HG02973 (cell line): Measurements from ENCODE around the gene GAB1.
A peak's percentile ranks its signal among the peaks of the same experiment; 100 is the strongest.

ENCODE experiments used
- ATAC-seq: cut with Tn5 transposase; IDR thresholded peaks from one replicate; pipeline ENCODE4 v1.9.1; 2021; ENCODE audit warnings: moderate library complexity; ENCODE audit not compliant: unreplicated experiment

The GAB1 gene

DNA sequence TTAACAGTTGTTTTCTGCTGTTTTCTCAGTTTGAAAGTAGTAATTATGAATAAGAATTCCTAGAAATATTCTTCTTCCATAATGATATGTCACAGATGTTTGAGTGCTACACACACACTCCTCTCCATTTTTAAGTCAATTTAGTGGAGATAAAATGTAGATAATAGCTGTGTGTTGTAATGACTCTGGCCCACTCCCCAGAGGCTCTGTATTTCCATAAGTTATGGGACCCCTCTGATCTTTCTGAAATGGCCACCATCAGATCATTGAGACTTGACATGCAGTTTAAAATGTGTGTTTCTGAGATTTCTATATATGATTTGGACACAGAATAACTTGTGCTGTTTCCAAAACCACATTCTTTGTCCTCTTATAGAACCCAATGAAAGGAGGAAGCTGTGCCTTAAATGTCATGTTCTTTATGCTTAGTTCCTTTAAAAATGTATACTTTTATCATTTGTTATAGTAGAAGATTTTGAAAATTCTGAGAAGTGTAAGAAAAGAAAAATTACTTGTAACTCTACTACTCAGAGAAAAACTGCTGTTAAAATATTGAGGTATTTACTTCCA lies 46.4 kb downstream of the GAB1 start:
- no peak for ATAC-seq

DNA sequence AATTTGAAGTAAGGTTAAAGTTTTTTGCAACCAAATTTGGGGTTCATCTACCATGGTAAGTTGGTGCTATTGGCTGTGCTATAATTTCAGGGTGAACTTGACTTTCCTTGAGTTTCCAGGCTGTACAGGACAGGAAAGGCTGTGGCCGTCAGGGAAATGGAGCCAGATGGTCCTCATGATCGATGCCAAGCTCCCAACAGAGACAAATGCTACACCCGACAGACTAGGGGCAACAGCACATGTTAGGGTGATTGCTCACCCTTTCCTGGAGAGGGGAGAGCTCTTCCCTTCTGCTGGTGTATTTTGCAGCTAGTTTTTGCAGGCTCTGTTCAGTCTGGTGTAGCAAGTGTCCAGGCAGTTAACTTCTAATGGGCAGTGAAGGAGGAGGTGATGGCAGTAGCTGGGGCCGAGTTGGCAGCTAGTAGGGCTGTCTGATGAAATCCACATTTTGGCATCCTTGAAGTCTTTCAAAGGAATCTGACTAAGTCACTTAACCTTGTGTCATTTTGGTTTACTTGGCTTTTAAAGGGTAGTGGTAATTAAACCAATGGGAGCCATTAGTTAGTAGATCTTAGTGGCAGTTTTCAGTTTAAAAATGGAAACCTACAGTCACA lies 47.8 kb downstream of the GAB1 start:
- ATAC-seq: no peak

DNA sequence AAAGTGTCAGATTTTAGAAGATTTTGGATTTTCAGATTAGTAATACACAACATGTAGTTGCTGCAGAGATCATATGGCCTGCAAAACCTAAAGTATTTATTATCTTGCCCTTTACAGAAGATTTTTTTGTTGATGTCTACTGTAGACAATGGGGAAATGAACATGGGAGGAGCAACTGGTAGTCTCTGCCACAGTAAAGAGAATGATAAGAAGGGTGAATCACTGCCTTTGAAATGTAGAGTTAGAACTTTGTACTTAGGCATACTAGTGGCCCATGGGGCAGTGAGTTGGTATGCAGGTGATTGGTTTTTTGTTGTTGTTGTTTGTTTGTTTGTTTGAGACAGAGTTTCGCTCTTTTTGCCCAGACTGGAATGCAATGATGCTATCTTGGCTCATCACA lies 50.1 kb downstream of the GAB1 start:
- ATAC-seq: no peak

DNA sequence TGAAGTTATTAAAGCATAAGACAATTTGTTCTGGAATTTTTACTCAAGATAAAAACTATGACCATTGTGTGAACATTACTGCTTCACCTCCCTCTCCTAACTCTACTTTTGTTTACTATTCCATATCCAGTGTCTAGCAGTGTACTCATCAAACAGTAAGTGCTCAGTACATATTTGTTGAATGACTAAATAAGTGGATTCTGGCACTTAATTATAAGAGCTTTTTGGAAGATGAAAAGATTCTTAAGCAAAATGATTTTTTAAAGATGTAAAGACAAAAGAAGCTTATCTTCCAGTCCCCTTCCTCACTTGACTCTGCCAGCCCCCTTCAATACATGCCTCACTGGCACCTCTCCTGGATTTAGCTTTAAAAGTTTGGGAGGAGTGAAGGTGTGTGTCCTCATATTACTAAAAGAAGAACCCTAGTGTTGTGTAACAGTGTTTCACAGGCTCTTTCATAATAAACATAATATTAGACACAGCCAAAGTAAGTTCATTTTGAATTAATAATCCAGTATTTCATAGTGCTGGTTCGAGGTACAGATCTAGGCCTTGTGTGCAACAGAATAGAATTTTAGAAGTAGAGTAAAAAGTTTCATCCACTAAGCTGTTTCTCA lies 53.0 kb downstream of the GAB1 start:
- no peak for ATAC-seq

DNA sequence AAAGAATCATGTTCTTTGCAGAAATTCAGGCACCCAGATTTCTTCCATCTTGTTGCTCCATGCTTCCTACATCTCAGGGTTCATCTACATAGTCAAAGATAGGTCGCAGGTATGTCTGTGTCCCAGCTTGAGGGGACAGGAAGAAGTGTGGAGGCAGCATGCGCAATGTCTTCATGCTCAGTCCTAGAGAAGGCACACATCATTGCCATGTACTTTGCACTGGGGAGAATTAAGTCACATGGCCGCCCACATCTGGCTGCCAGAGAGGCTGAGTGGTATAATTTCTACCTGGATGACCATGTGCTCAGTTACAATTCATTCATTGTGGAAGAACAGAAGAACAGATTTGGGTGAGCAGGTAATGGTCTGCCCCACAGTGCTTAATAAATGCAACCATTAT lies 54.1 kb downstream of the GAB1 start:
- ATAC-seq: no peak

DNA sequence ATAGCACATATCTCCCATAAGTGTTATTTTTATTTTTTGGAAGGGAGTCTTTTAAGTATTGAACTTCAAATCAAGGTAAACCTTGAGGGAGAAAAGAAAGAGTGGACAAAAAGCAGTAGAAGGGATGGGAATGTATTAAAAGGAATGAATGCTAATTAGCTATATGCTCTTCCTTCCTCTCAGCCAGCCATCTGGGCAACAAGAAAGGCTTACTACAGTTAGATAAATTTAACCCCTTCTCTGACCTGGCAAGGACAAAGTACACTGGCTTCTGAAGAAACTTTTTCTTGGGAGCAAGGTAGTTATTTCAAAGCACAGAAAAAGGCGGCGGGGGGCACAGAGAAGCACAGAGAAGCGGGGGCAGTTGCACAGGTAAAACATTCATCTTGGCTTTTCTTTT lies 54.6 kb downstream of the GAB1 start:
- ATAC-seq: no peak

DNA sequence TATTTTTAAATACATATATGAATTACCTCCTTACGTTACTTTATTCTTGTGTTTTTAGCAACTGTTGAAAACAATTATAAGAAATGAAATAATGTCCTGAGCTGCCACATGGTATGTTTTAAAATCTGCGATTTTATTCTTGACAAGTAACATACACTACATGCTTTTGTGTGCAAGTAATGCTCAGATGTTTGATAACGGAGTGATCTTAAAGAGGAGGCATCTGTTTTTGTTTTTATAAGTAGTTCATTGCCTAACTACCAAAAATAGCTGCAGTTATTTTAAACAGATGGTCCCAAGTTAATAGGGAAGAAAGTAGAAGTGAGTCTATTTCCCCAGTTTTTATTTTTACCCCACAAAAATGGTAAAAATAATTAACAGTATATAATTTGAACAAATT lies 55.2 kb downstream of the GAB1 start:
- ATAC-seq: no peak

DNA sequence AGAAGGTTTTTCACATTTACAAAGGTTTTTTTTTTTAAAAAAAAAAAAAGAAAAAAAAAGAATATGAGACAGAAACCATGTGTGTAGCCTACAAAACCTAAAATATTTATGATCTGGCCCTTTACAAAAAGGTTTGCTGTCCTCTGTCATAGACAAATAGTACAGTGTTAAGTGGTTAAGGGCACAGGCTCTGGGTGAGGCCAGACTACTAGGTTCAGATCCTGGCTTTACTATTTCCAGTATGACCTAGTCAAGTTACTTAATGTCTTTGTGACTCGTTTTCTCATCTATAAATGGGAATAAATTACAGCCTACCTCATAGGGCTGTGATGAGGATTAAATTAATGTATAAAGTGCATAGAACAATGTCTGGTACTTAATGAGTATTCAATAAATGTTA lies 56.5 kb downstream of the GAB1 start:
- no peak for ATAC-seq

DNA sequence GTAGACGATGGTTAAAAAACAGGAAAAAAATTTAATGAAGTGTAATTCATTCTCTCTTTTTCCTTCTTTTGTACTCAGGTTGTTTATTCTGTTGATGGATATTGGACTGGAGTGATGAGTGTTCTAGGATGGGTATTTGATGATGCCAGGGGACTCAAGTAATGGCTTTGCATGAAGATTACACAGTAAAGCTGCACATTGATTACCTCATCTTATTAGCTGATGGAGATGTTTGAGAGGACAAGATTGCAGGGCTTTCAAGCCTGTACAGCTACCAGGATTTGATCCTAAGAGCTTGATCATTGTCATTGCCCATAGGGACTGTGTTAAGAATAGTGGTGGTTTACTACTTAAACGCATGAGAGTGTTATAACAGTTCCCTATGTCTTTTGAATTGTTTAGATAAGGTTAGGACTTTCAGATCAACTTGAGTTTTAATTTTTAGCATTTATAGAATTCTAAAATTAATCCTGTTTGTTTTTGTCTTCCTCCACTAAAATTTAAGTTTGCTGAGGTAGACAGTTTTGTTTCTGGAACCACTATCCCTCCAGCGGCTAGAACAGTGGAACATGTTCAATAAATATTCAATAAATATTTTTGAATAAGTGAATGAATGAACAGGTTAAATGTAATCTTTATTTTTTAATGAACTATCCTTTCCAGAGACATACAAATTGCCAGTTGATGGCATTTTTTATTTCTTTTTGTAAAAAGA lies 58.2 kb downstream of the GAB1 start:
- ATAC-seq: no peak

DNA sequence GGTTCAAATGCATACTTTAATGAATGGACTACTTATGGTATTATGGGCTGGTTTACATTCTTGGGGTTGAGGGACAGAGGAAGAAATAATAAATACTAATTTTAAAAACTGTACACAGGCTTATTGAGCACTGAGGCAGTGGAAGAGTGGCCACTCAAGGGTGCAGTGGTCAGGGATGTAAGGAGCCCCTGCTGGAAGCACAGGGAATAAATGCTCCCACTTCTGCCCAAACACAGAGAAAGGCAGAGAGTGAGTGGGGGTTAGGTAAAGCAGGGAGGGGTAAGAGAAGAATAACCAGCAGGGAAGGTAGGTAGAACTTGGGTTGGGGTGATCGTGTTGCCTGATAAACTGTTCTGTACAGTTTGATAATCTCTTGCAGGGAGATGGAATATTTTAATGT lies 60.0 kb downstream of the GAB1 start:
- ATAC-seq: no peak

DNA sequence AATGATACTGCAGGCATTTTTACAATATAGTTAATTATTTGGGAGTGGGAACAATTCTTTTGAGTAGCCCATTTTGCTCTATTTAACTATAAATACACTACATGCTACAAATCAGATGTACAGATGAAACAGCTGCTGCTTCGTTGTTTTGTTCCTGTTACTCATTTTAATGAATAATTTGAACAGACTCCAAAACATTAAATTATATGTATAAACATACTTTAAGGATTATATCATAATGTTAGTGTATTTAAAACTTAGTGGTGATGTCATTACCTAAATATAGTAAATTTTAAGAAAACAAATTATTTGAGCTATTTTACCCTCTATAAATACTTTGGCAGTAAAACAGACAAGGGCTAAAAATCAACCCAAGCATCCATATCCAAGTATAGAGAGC lies 60.7 kb downstream of the GAB1 start:
- ATAC-seq: no peak

DNA sequence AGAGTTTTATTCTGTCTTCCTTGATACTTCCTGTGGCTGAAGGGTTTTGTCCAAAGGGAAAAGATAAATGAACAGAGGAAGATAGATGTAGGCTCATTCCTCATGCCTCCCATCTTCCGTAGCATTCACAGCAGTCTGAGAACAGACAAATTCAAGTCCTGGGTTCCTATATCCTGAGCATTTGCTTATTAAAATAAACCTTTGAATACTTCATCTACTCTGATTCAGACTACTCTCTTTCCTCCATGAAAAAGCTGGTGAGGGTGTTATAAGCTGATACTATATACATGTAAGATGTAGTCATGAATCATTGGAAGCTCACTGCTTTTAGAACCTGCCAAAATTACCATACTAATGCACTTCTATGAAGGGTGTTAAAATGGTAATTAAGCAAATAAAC lies 61.2 kb downstream of the GAB1 start:
- ATAC-seq: no peak

DNA sequence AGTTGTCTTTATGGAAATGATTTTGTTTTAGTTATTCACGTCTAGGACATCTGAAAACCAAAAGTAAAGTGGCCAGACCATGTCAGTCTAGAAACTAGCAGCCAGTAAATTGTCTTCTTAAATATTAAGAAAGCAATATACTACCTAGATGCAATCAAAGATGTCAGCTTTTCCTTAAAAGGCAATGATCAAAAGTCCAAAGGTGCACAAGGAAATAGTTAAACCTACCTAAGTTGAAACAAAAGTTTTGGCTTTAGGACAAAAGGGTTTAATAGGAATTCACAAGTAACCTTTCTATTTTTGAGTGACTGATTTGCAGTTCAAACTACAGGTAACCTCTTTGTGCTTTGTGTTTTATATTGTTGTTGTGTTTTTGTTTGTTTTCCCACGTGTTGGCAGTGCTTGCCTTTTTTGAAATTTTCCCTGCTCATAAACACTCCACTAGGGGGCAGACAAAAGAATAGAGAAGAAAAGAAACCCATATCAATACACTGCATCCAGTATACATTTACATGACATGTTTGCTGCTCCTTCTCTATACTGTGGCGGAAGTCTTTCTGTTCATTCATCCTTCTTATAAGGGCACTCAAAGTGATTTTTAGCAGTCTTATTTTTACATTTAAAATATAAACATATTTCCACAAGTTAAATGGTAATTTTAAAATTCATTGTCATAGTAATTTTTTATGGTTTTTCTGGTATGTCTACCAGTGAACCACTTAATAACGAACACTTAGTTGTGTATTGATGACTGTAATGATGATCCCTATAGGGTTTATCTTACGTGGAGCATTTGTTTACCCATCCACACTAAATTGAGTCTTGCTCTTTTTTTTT lies 62.7 kb downstream of the GAB1 start:
- ATAC-seq: peak; percentile 57

DNA sequence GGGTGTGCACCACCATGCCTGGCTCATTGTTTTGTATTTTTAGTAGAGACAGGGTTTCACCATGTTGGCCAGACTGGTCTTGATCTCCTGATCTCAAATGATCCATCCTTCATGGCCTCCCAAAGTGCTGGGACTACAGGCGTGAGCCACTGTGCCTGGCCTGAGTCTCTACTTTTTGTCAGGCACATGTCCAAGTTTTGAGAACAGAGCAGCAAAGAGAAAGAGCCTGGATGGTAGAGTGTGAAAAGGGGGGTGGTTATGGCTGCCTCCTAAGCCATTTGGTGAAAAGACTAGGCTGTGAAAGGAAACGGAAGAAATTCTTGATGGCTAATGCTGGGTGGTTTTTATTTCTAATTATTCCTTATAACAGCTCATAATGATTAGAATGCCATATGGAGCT lies 63.4 kb downstream of the GAB1 start:
- ATAC-seq: no peak

DNA sequence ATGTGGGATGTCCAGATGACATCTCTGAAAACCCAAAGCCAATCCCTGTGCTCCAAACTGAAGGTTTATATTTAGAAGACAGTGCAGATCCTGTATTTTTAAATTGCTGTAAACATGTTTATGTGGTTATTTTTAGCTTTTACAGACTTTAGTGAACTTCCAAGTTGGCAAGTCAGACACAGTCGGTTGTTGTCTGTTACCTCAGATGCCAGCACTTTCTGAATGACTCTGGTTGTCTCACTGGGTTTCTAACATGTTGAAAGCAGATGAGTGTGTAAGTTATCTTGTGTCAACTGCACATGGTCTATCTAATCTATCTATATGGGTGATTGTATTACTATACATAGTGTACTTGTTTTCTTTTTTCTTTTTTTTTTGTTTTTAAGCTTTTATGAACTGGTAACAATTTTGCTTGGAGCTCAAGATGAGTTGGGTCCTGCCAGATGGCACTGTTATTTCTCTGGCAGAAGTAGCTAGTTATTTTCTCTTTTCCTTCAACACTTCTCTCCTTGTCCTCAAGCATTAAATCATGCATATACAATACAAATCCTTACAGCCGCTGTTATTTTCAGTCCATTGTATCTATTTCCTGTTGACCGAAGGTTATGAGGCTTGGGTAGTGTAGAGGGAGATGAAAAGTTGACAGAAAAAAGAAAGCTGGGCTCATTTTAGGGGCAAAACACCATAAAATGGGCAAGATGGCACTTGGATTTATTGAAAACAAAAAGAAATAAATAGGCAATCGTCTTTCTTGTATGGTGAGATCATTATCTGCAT lies 66.3 kb downstream of the GAB1 start:
- ATAC-seq: no peak

DNA sequence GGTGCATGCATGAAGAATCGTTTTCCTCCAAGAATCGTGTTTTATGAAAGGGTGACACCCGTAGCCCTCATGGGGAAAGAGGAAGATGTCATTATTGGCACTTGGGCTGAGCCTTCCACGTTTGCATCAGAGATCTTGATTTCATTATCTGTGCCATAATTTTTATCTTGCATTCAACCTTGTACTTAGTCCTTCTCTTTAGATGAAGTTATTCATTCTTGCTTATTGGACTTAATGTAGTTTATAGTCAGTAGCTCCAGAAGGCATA lies 66.8 kb downstream of the GAB1 start:
- no peak for ATAC-seq

DNA sequence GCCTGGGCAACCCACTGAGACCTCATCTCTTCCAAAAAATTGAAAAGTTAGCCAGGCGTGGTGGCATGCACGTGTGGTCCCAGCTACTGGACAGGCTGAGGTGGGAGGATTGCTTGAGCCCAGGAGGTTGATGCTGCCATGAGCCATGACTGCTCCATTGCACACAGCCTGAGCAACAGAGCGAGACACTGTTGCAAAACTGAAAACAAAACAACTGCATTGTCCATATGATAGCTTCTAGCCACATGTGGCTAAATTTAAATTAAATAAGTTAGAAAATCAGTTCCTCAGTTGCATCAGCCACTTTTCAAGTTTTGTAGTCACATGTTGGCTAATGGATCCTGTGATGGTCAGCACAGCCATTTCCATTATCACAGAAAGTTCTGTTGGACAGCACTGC lies 67.9 kb downstream of the GAB1 start:
- ATAC-seq: peak; percentile 92

DNA sequence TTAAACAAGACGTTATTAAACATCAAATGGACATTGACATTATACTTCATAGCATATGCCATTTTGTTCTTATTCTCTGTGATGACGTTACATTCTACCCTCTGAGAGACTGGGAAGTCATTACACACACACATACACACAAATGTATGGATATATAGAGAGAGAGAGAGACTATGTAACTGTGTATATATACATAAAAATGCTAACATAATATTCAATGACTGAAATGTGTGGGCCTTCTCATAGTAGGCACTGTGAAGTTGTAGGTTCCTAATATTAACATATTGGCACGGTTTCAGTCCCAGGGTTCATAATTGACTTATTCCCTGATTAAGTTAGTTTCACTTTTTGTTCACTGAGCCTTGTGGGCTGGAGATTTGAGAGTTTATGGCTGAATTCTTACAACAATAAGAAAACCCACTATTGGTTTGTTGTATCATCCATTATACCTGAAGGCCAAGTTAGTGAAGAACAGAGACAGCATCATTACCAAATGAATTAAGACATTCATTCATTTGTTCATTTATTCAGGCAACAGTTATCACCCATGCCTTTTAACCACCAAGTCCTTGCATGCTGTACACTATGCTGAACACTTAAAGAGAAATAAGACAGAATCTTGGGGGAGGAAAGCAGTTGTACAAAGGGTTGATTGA lies 68.5 kb downstream of the GAB1 start:
- ATAC-seq: peak; percentile 36

DNA sequence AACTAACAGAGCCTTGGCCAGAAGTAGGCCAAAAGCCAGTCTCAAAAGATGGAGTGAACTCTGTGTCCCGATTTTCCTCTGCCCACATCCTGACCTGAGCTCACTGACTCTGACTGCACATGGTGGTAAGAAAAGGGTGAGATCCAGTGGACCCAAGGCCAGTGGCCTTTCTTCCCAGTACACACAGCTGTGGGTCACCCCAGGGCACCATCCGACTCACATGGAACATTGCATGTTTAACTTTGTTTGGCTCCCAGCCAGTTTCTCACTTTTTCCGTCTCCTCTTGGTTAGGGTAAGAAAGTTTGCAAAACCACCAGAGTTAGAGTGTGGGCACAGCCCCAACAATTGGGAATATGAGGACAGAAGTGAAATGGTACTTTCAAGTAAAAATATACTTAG lies 69.8 kb downstream of the GAB1 start:
- ATAC-seq: no peak

DNA sequence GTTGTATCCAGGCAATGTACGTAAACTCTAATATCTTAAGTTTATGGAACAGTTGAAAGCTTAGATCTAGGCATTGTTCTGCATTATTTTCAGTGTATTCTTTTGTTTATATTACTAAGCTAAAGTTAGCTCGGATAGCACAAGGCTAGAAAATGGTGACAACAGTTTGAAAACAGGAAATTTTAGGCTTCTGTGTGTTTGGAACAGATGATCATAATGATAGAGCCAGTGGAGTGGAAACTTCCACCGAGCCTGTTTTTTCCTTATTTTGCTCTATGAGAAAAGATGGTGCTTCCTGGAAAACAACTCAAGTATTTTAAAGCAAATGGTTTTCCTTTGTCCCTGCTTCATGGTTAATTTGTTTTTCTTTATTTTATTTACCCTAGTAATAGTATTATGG lies 70.8 kb downstream of the GAB1 start:
- ATAC-seq: no peak
